Mononuclear cell (primary cell): ENCODE results near the gene ARID2. TPM values are rescaled to one million over a fixed set of nuclear protein-coding genes. Genes with fewer than 3 reads are reported as not detected.

Experiments used
- H3K27me3 ChIP-seq: 2 replicates; pipeline ENCODE4 v1.6.0; 2011; ENCODE audit warnings: low read length, control low read depth; ENCODE audit not compliant: insufficient read depth
- H3K4me1 ChIP-seq: 2 replicates; pipeline ENCODE4 v1.5.1; 2011; ENCODE audit warnings: mild to moderate bottlenecking, low read length, control low read depth; ENCODE audit not compliant: insufficient read depth
- H3K4me3 ChIP-seq: 2 replicates; pipeline ENCODE4 v1.5.1; 2011; ENCODE audit warnings: mild to moderate bottlenecking, low read length, moderate library complexity
- H3K9me3 ChIP-seq: 2 replicates; pipeline ENCODE4 v1.5.1; 2011; ENCODE audit warnings: low read depth, mild to moderate bottlenecking, control low read depth, low read length
- total RNA-seq: library from RNA; depleted of rRNA; stranded (reverse); fragments of >200 nt; gene quantifications from one replicate; pipeline ENCODE4 v1.2.3, GENCODE V29; 2012

ARID2 gene
- total RNA-seq, 1 donor: 72.6 TPM

GRCh38 chr12:45774508-45775162 is 45.1 kb downstream of the ARID2 start:
- Histone ChIP-seq H3K4me3 (no peak overlapping the region), H3K4me1 (peaks cover 5% of the 10 kb centered on the region), H3K27me3 (no peaks in the 10 kb centered on the region), H3K9me3 (no peaks in the 10 kb centered on the region)

- Histone ChIP-seq H3K4me1 (peaks cover 5% of the 10 kb centered on the region), H3K4me3 (no peak overlapping the region), H3K9me3 (no peaks in the 10 kb centered on the region), H3K27me3 (no peaks in the 10 kb centered on the region)
Measured at GRCh38 chr12:45775465-45775864, 46.0 kb downstream of the ARID2 start.

GRCh38 chr12:45775964-45776363 is 46.5 kb downstream of the ARID2 start:
- H3K4me3 ChIP-seq: no peak overlapping the region
- no peaks in the 10 kb centered on the region for H3K27me3 ChIP-seq
- peaks cover 5% of the 10 kb centered on the region for H3K4me1 ChIP-seq
- no peaks in the 10 kb centered on the region for H3K9me3 ChIP-seq

GRCh38 chr12:45779936-45780335 is 50.4 kb downstream of the ARID2 start:
- Histone ChIP-seq H3K27me3 (no peaks in the 10 kb centered on the region), H3K9me3 (no peaks in the 10 kb centered on the region), H3K4me3 (no peak overlapping the region), H3K4me1 (peaks cover 2% of the 10 kb centered on the region)

- H3K4me1 ChIP-seq: no peaks in the 10 kb centered on the region
- H3K9me3 ChIP-seq: no peaks in the 10 kb centered on the region
- no peaks in the 10 kb centered on the region for H3K27me3 ChIP-seq
- no peak overlapping the region for H3K4me3 ChIP-seq
Measured at GRCh38 chr12:45781080-45781479, 51.6 kb downstream of the ARID2 start.

GRCh38 chr12:45785315-45785714 is 55.8 kb downstream of the ARID2 start:
- H3K27me3 ChIP-seq: no peaks in the 10 kb centered on the region
- no peaks in the 10 kb centered on the region for H3K9me3 ChIP-seq
- H3K4me3 ChIP-seq: no peak overlapping the region
- no peaks in the 10 kb centered on the region for H3K4me1 ChIP-seq

- no peaks in the 10 kb centered on the region for H3K9me3 ChIP-seq
- no peaks in the 10 kb centered on the region for H3K4me1 ChIP-seq
- H3K27me3 ChIP-seq: no peaks in the 10 kb centered on the region
- H3K4me3 ChIP-seq: no peak overlapping the region
Measured at GRCh38 chr12:45789025-45789424, 59.5 kb downstream of the ARID2 start.

- H3K9me3 ChIP-seq: no peaks in the 10 kb centered on the region
- H3K4me3 ChIP-seq: no peak overlapping the region
- no peaks in the 10 kb centered on the region for H3K4me1 ChIP-seq
- H3K27me3 ChIP-seq: no peaks in the 10 kb centered on the region
Measured at GRCh38 chr12:45794422-45794821, 64.9 kb downstream of the ARID2 start.

- H3K9me3 ChIP-seq: no peaks in the 10 kb centered on the region
- H3K4me3 ChIP-seq: no peak overlapping the region
- H3K4me1 ChIP-seq: no peaks in the 10 kb centered on the region
- H3K27me3 ChIP-seq: no peaks in the 10 kb centered on the region
Measured at GRCh38 chr12:45801625-45802024, 72.1 kb downstream of the ARID2 start.

GRCh38 chr12:45803111-45803510 is 73.6 kb downstream of the ARID2 start:
- Histone ChIP-seq H3K9me3 (no peaks in the 10 kb centered on the region), H3K27me3 (no peaks in the 10 kb centered on the region), H3K4me3 (no peak overlapping the region), H3K4me1 (no peaks in the 10 kb centered on the region)

- Histone ChIP-seq H3K4me1 (no peaks in the 10 kb centered on the region), H3K27me3 (no peaks in the 10 kb centered on the region), H3K9me3 (no peaks in the 10 kb centered on the region), H3K4me3 (no peak overlapping the region)
Measured at GRCh38 chr12:45816652-45817051, 87.1 kb downstream of the ARID2 start.

GRCh38 chr12:45827974-45828373 is 98.5 kb downstream of the ARID2 start:
- no peaks in the 10 kb centered on the region for H3K4me1 ChIP-seq

GRCh38 chr12:45828402-45828801 is 98.9 kb downstream of the ARID2 start:
- peaks cover 7% of the 10 kb centered on the region for H3K9me3 ChIP-seq
- H3K4me3 ChIP-seq: no peak overlapping the region
- H3K27me3 ChIP-seq: no peaks in the 10 kb centered on the region
- H3K4me1 ChIP-seq: no peaks in the 10 kb centered on the region

More at GRCh38 chr12:45827974-45828373, 98.5 kb downstream of the ARID2 start:
- no peak overlapping the region for H3K4me3 ChIP-seq
- H3K9me3 ChIP-seq: peaks cover 7% of the 10 kb centered on the region
- H3K27me3 ChIP-seq: no peaks in the 10 kb centered on the region

- Histone ChIP-seq H3K9me3 (peaks cover 7% of the 10 kb centered on the region), H3K27me3 (no peaks in the 10 kb centered on the region), H3K4me3 (no peak overlapping the region), H3K4me1 (no peaks in the 10 kb centered on the region)
Measured at GRCh38 chr12:45831590-45831989, 102.1 kb downstream of the ARID2 start.

GRCh38 chr12:45833401-45833800 is 103.9 kb downstream of the ARID2 start:
- H3K4me3 ChIP-seq: no peak overlapping the region
- no peaks in the 10 kb centered on the region for H3K4me1 ChIP-seq

GRCh38 chr12:45834809-45835208 is 105.3 kb downstream of the ARID2 start:
- Histone ChIP-seq H3K9me3 (peaks cover 7% of the 10 kb centered on the region), H3K27me3 (no peaks in the 10 kb centered on the region), H3K4me1 (no peaks in the 10 kb centered on the region), H3K4me3 (no peak overlapping the region)

More at GRCh38 chr12:45833401-45833800, 103.9 kb downstream of the ARID2 start:
- no peaks in the 10 kb centered on the region for H3K27me3 ChIP-seq
- peaks cover 7% of the 10 kb centered on the region for H3K9me3 ChIP-seq
